Heart left ventricle (tissue), 16 donors: ENCODE results near the gene SPATC1L. TPM values are rescaled to one million over a fixed set of nuclear protein-coding genes. Genes with fewer than 3 reads are reported as not detected.

ENCODE experiments used
- ATAC-seq, 4 donors: fragments of 200-7000 bp; cut with Tn5 transposase; one replicate each; pipeline ENCODE4 v1.9.1; 2020 to 2022; ENCODE audit warnings: moderate library complexity in 4 of 4, mild to moderate bottlenecking in 3 of 4, moderate number of reproducible peaks in 1 of 4
- DNase-seq, 5 donors: peaks; one replicate each; pipeline ENCODE4 v3.0.0-alpha.2; 2020
- H3K27ac ChIP-seq, 12 donors: fragments of 200-600 bp; sonication (generic) in 4 of 12; one replicate each; pipeline versions ENCODE4 v1.5.0 to v1.8.0; 2016 to 2022; ENCODE audit warnings: mild to moderate bottlenecking in 2 of 12
- H3K27me3 ChIP-seq, 9 donors: fragments of 200-600 bp; sonication (generic) in 2 of 9; one replicate each; pipeline versions ENCODE4 v1.5.1 to v1.8.0; 2016 to 2022; ENCODE audit warnings: mild to moderate bottlenecking in 3 of 9
- H3K36me3 ChIP-seq, 9 donors: fragments of 200-600 bp; sonication (generic) in 2 of 9; one replicate each; pipeline versions ENCODE4 v1.5.0 to v1.8.0; 2018 to 2022; ENCODE audit warnings: mild to moderate bottlenecking in 2 of 9
- H3K4me1 ChIP-seq, 12 donors: fragments of 200-600 bp; sonication (generic) in 4 of 12; one replicate each; pipeline versions ENCODE4 v1.5.0 to v1.8.0; 2016 to 2022; ENCODE audit warnings: mild to moderate bottlenecking in 3 of 12
- H3K4me3 ChIP-seq, 12 donors: fragments of 200-600 bp; sonication (generic) in 4 of 12; one replicate each; pipeline versions ENCODE4 v1.5.0 to v1.8.0; 2017 to 2022; ENCODE audit warnings: mild to moderate bottlenecking in 9 of 12, moderate library complexity in 4 of 12
- H3K9me3 ChIP-seq, 12 donors: fragments of 200-600 bp; sonication (generic) in 4 of 12; one replicate each; pipeline versions ENCODE4 v1.5.0 to v1.8.0; 2016 to 2022; ENCODE audit warnings: mild to moderate bottlenecking in 1 of 12
- CTCF ChIP-seq, 12 donors: fragments of 200-600 bp; sonication (generic) in 4 of 12; IDR thresholded peaks; one replicate each; pipeline versions ENCODE4 v1.5.0 to v1.8.0; 2018 to 2022; ENCODE audit warnings: antibody characterized with exemption in 12 of 12, mild to moderate bottlenecking in 5 of 12
- POLR2A ChIP-seq, 2 donors: fragments of 450-650 bp; IDR thresholded peaks; one replicate each; pipeline ENCODE4 v1.6.1; 2017; ENCODE audit warnings: antibody characterized with exemption in 2 of 2, mild to moderate bottlenecking in 2 of 2, moderate library complexity in 2 of 2
- WGBS, 4 donors: extraction: QIAGEN DNeasy Blood & Tissue Kit in 2 of 4; methylation state at CpG; one replicate each; pipeline versions ENCODE4 v1.1.5 to v1.1.7; 2013 to 2018; 5-methylcytosine and 5-hydroxymethylcytosine counted together
- intact Hi-C, 10 donors: fragments of 100-400 bp; cut with DNase I; formaldehyde crosslinking; loops; one replicate each; pipeline versions ENCODE4 v1.11.1 to v1.14.2; 2022
- polyA plus RNA-seq, 2 donors: library from polyadenylated mRNA; stranded (reverse); fragments of 200-250 nt; gene quantifications; one replicate each; pipeline ENCODE4 v1.2.3, GENCODE V29; 2013
- total RNA-seq, 9 donors: library from RNA; depleted of rRNA in 2 of 9; stranded (reverse); fragments of >200 nt in 2 of 9; fragmentation: NEBNext Ultra II Directional in 3 of 9; extraction: Animal tissue kit (Norgen Biotek cat#: 25700) in 3 of 9; gene quantifications; one replicate each; pipeline versions ENCODE4 v1.1.0 to v1.2.4, GENCODE V29; 2016 to 2023
- donor health status: ischemic (EF 13 %, LVEDD 7.1; RV severe dilation, severe dysfunction).
- donor health status: healthy with polysubstance abuse.
- donor health status: DM: no; HTN: yes; CAD: no.
- donor health status: DM: no; HTN: no; CAD: no.
- donor health status: ischemic (EF 25% LVEDD 6.9; RV normal size, moderate dysfunction).
- donor health status: ischemic (EF 25% LVEDD 5.7; RV mildly dilated, moderate dysfunction).
- donor health status: healthy.
- donor health status: DM: yes; HTN: yes; CAD: no.
- donor health status: ischemic (EF 35%, LVEDD 5.7; RV mildly dilated, moderate dysfunction).
- donor health status: nonischemic (EF 11% LVEDD 7.7; RV severe dilation, severe dysfunction).
- donor health status: DM: yes; HTN: yes; CAD: no.
- donor health status: PGD.
- donor health status: ischemic (EF 29% LVEDD 5.4; RV normal size, mild dysfunction).
- donor health status: nonischemic (EF 23%, LVEDD 6.1; RV moderate dilation, normal function).

The SPATC1L gene
- total and polyA plus RNA-seq, 11 donors, result 4.9 to 16.8 (median 10.6) TPM

- ATAC-seq, result peak; percentile 95 to 98 (median 97)
- Histone ChIP-seq H3K27me3 (no peaks in the 10 kb centered on the region), H3K9me3 (no peaks in the 10 kb centered on the region), H3K36me3 (peaks cover 0 to 18% (median 10%) of the 10 kb centered on the region in 9 donors), H3K4me3 (peak within 1 kb of the TSS; percentile 63 to 99 (median 95)), H3K4me1 (peaks cover 0 to 47% (median 23%) of the 10 kb centered on the region in 12 donors), H3K27ac (peak within 1 kb of the TSS; percentile 62 to 91 (median 84))
- TF ChIP-seq CTCF (IDR thresholded peaks at IDR 0.05) (no peak), POLR2A (IDR thresholded peaks at IDR 0.05) (peak in 1 of 2 donors; percentile 64)
- 0 to 1% (median 1%) methylated on average over 17 to 77 of the region's 77 CpGs for WGBS, 4 donors
- intact Hi-C loops, result loop anchor here in 8 of 10 donors (2.0 to 10.0 kb wide), 8 partner anchors 40 to 256 kb away; partner anchors contain the start of genes C21orf58 (in 1 of the 8), FTCD (in 1 of the 8) and PCNT (in 1 of the 8)
- peak; percentile 97 to 100 (median 99) for DNase-seq
These were observed 44.2 kb upstream of the SPATC1L start, which contains the start of gene LSS for GRCh38 chr21:46228345-46229051. Gene LSS (minus strand): TSS chr21:46228774. CDS start chr21:46228745, 29 bp downstream.

DNA sequence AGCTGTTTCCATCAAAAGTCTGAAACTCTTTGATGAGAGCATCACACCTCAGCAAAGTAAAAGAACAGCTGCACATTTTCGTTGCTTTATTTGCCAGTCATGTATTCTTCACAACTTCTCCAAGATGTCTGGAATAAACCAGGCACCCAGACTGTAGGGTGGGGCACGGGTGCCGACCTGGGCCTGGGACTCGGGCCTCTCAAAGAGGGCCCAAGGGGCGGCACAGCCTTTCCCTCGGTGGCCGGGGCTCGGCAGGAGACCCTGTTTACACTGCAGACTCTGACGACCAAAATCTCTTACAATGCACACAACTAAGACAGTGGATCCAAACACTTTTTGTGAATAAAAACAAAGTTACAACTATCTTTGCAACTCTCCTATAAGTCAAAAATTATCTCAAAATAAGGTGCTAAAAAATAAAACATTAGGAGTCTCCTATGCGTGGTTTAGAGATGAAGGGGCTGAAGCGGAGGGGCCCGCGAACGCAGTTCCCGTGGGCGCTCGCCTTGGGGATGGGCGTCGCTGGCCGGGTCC lies 43.6 kb upstream of the SPATC1L start:
- intact Hi-C loops, result loop anchor here in 8 of 10 donors (2.0 to 10.0 kb wide), 8 partner anchors 39 to 256 kb away; partner anchors contain the start of genes C21orf58 (in 1 of the 8), FTCD (in 1 of the 8) and PCNT (in 1 of the 8)
- peaks cover 0 to 16% (median 4%) of the 10 kb centered on the region in 9 donors for H3K36me3 ChIP-seq

GRCh38 chr21:46226920-46227599 lies 42.8 kb upstream of the SPATC1L start:
- Histone ChIP-seq H3K9me3 (no peaks in the 10 kb centered on the region), H3K4me3 (peak overlapping the region in 10 of 12 donors; percentile 63 to 99 (median 95)), H3K27ac (peak overlapping the region in 9 of 12 donors; percentile 12 to 91 (median 85)), H3K4me1 (peaks cover 0 to 58% (median 27%) of the 10 kb centered on the region in 12 donors), H3K36me3 (peaks cover 0 to 12% (median 6%) of the 10 kb centered on the region in 9 donors), H3K27me3 (no peaks in the 10 kb centered on the region)
- no peak for ATAC-seq
- DNase-seq, result no peak
- WGBS, 4 donors, result 40 to 57% (median 54%) methylated on average over 4 of the region's 4 CpGs
- TF ChIP-seq CTCF (IDR thresholded peaks at IDR 0.05), result no peak
- intact Hi-C loops, result loop anchor here in 8 of 10 donors (5.0 to 10.0 kb wide), 7 partner anchors 40 to 255 kb away; partner anchors contain the start of genes C21orf58 (in 1 of the 8), FTCD (in 1 of the 8) and PCNT (in 1 of the 8)

More for the DNA sequence above, 43.6 kb upstream of the SPATC1L start:
- peak overlapping the region; percentile 62 to 91 (median 84) for H3K27ac ChIP-seq
- peaks cover 0 to 49% (median 23%) of the 10 kb centered on the region in 12 donors for H3K4me1 ChIP-seq
- no peak for ATAC-seq
- no peak for TF ChIP-seq CTCF (IDR thresholded peaks at IDR 0.05)
- no peak for TF ChIP-seq POLR2A (IDR thresholded peaks at IDR 0.05)
- H3K27me3 ChIP-seq, result no peaks in the 10 kb centered on the region
- 1 to 4% (median 4%) methylated on average over 20 of the region's 20 CpGs for WGBS, 4 donors
- H3K4me3 ChIP-seq, result peak overlapping the region; percentile 63 to 99 (median 95)
- H3K9me3 ChIP-seq, result no peaks in the 10 kb centered on the region
- DNase-seq, result peak in 1 of 5 donors; percentile 43
